ENCODE measurements around the gene TSHR.

- TF ChIP-seq POLR2A (IDR thresholded peaks at IDR 0.05) = no peak
- TF ChIP-seq, protein P1, sequence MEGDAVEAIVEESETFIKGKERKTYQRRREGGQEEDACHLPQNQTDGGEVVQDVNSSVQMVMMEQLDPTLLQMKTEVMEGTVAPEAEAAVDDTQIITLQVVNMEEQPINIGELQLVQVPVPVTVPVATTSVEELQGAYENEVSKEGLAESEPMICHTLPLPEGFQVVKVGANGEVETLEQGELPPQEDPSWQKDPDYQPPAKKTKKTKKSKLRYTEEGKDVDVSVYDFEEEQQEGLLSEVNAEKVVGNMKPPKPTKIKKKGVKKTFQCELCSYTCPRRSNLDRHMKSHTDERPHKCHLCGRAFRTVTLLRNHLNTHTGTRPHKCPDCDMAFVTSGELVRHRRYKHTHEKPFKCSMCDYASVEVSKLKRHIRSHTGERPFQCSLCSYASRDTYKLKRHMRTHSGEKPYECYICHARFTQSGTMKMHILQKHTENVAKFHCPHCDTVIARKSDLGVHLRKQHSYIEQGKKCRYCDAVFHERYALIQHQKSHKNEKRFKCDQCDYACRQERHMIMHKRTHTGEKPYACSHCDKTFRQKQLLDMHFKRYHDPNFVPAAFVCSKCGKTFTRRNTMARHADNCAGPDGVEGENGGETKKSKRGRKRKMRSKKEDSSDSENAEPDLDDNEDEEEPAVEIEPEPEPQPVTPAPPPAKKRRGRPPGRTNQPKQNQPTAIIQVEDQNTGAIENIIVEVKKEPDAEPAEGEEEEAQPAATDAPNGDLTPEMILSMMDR (IDR thresholded peaks at IDR 0.05) = no peak
Measured at GRCh38 chr14:81009346-81009745, 53.9 kb downstream of the TSHR start.
